OCI-LY1 (cell line): ENCODE measurements around the gene SNAI3.

ENCODE experiments used
- CTCF ChIP-seq: fragments of 200-600 bp; sonication (generic), shearing (Covaris generic); IDR thresholded peaks from 2 replicates; pipeline ENCODE4 v1.5.1; 2017; ENCODE audit warnings: mild to moderate bottlenecking, antibody characterized with exemption, low read length, moderate library complexity, mixed read lengths
- EZH2 ChIP-seq: fragments of 200-600 bp; sonication (generic), shearing (Covaris generic); IDR thresholded peaks from 2 replicates; pipeline ENCODE4 v1.8.0; 2017; ENCODE audit warnings: borderline replicate concordance, mixed run types, mild to moderate bottlenecking, antibody characterized with exemption, low read length, moderate library complexity, mixed read lengths

DNA sequence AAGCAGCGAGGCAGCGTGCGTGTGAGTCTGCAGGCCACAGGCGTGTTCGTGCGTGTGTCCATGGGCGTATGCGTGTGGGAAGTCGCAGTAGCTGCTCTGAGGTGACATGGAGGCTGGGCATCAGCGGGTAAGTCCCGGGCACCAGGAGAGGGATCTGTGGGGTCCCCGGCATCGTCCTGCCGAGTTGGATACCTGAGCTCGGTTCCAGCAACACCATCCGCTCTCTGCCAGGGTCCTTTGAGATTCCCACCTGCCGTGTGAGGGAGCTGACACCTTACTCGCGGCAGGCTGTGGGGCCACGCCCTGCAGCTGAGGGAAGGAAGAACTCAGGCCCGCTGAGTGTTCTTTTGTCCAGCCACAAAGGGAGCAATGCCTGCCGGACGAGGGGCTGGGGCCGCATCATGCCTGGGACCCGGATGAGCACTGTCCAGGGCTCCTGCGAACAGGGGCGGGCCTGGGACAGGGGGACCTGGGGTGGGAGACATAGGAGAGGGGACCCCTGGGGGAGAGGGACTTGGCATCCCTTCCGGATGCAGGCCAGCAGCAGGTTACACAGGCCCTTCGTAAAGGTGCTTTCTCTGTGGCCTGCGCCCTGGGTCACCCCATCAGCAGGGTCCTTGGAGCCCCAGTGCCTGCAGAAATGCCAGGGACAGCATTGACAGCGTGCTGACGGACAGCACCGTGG lies 5.0 kb upstream of the SNAI3 start:
- no peak for TF ChIP-seq EZH2
- no peak for TF ChIP-seq CTCF
